ENCODE data around the gene TPRX2. TPM values are rescaled to one million over a fixed set of nuclear protein-coding genes. Genes with fewer than 3 reads are reported as not detected.
"Not testable (repeated sequence)": the region's sequence is repeated elsewhere in the genome, so short reads cannot be mapped to it uniquely, and the experiment has no call there.

Gene TPRX2
- polyA plus RNA-seq (2012; ENCODE audit: low read depth, missing spikeins) = not detected

DNA sequence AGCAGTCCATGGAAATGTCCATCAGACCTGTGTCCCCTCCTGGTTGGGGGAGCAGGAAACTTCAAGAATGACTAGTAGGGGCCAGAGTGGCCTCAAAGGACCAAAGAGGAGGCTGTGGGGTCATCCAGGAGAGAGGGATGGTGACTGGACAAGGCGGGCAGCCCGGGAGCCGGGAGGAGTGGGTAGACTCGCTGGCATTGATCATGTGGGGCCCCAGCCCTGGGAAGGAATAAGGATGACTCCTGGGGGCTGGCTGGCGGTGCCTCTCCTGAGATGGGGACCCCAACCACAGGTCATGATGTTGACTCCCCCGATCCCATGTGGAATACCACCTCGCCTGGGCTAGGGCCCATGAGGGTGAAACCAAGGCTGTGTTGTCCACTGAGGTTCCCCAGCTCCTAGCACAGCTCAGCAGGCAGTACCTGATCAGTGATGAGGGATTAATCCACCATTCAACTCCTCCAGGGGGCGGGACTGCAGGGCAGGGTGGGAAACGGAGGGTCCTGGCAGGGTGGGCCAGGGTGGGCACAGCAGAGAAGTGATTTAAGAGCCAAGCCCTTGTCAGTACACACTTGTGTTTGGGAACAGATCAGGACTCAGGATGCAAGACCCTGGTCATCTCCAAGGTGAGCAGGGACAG lies at the start of gene TPRX2:
Gene TPRX2, plus strand, starts transcription at position 590 of the 640 bp plus-strand sequence. Its CDS starts 12 bp downstream, at position 602.
- not testable (repeated sequence) for FAIRE-seq; DNase-seq (ENCODE audit: insufficient read length, low spot score)

GRCh38 chr19:47813304-47813994 lies 45.6 kb upstream of the TPRX2 start:
- DNase-seq (ENCODE audit: insufficient read length, low spot score) (peak; percentile 80), FAIRE-seq (no peak)
- no peak for TF ChIP-seq POLR2A (IDR thresholded peaks at IDR 0.05; ENCODE audit: low read depth, low read length)
- no peak for TF ChIP-seq POU2F2 (IDR thresholded peaks at IDR 0.05; ENCODE audit: low read depth, low read length)
- TF ChIP-seq TAF1 (IDR thresholded peaks at IDR 0.05; ENCODE audit: low read depth, low read length) = no peak
- TF ChIP-seq SPI1 (IDR thresholded peaks at IDR 0.05; ENCODE audit: low read depth, low read length) = no peak
- TF ChIP-seq POLR2AphosphoS5 (IDR thresholded peaks at IDR 0.05; ENCODE audit: low read depth, low read length) = no peak
- no peak for TF ChIP-seq PAX5 (IDR thresholded peaks at IDR 0.05; ENCODE audit: insufficient read depth, low read length, severe bottlenecking)

- no peak for FAIRE-seq
- no peak for DNase-seq (ENCODE audit: insufficient read length, low spot score)
- TF ChIP-seq POLR2AphosphoS5 (IDR thresholded peaks at IDR 0.05; ENCODE audit: low read depth, low read length) (no peak), SPI1 (IDR thresholded peaks at IDR 0.05; ENCODE audit: low read depth, low read length) (no peak), POLR2A (IDR thresholded peaks at IDR 0.05; ENCODE audit: low read depth, low read length) (no peak), TAF1 (IDR thresholded peaks at IDR 0.05; ENCODE audit: low read depth, low read length) (no peak), PAX5 (IDR thresholded peaks at IDR 0.05; ENCODE audit: insufficient read depth, low read length, severe bottlenecking) (no peak), POU2F2 (IDR thresholded peaks at IDR 0.05; ENCODE audit: low read depth, low read length) (no peak)
Measured at GRCh38 chr19:47813995-47814328, 45.1 kb upstream of the TPRX2 start.

- FAIRE-seq; DNase-seq (ENCODE audit: insufficient read length, low spot score): not testable (repeated sequence)
Measured at GRCh38 chr19:47816270-47816669, 42.8 kb upstream of the TPRX2 start.

DNA sequence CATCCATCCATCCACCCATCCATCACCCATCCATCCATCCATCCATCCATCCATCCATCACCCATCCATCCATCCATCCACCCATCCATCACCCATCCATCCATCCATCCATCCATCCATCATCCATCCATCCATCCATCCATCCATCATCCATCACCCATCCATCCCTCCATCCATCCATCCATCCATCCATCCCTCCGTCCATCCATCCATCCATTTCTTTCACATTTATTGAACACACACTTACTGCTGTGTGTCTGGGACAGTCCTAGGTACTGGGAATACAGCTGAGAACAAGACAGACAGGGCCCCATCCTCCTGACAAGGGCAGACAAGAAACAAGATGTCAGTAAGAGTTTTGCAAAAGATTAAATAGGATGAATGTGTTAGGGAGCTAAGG lies 40.8 kb upstream of the TPRX2 start:
- DNase-seq (ENCODE audit: insufficient read length, low spot score) = not testable (repeated sequence)
- FAIRE-seq = peak; percentile 66

GRCh38 chr19:47819858-47820257 lies 39.2 kb upstream of the TPRX2 start:
- no peak for FAIRE-seq

GRCh38 chr19:47820410-47820809 lies 38.6 kb upstream of the TPRX2 start:
- TF ChIP-seq PAX5 (IDR thresholded peaks at IDR 0.05; ENCODE audit: insufficient read depth, low read length, severe bottlenecking) (no peak), POLR2A (IDR thresholded peaks at IDR 0.05; ENCODE audit: low read depth, low read length) (no peak), POU2F2 (IDR thresholded peaks at IDR 0.05; ENCODE audit: low read depth, low read length) (no peak), TAF1 (IDR thresholded peaks at IDR 0.05; ENCODE audit: low read depth, low read length) (no peak), POLR2AphosphoS5 (IDR thresholded peaks at IDR 0.05; ENCODE audit: low read depth, low read length) (no peak), SPI1 (IDR thresholded peaks at IDR 0.05; ENCODE audit: low read depth, low read length) (no peak)
- no peak for DNase-seq (ENCODE audit: insufficient read length, low spot score)
- FAIRE-seq = no peak

More at GRCh38 chr19:47819858-47820257, 39.2 kb upstream of the TPRX2 start:
- DNase-seq (ENCODE audit: insufficient read length, low spot score) = no peak
- TF ChIP-seq POLR2A (IDR thresholded peaks at IDR 0.05; ENCODE audit: low read depth, low read length) (no peak), SPI1 (IDR thresholded peaks at IDR 0.05; ENCODE audit: low read depth, low read length) (peak; percentile 78)

DNA sequence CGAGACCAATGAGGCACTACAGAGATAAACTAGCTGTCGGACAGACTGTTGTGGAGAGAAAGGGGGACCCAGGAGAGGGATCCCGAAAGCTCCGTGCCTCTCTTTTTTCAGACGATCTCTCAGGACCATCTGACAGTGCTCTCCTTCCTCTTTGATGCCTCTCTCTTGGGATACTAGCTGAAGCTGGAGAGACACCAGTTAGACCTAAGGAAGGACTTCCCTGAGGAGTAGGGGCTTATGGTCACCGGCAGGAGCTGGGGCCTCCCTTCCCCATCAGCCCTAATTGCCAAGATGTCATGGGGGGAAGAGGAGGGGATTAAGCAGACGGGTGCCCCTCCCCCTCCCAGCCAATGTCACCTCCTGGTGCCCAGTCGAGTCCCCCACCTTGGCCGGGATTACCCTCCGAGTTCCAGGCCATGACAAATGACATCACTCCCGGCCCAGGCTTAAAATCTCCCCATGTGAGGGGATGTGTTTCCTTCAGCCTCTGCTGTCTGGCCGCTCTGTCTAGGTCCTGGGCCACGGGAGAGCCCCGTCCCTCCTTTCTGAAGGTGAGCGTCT lies 37.5 kb upstream of the TPRX2 start, which contains the start of gene CRX:
Gene CRX, plus strand, starts transcription at position 478 of the 561 bp plus-strand sequence. CDS start 12,507 bp downstream, outside the sequence.
- FAIRE-seq (no peak), DNase-seq (ENCODE audit: insufficient read length, low spot score) (no peak)
- no peak for TF ChIP-seq SPI1 (IDR thresholded peaks at IDR 0.05; ENCODE audit: low read depth, low read length)
- TF ChIP-seq POU2F2 (IDR thresholded peaks at IDR 0.05; ENCODE audit: low read depth, low read length) = no peak
- TF ChIP-seq POLR2A (IDR thresholded peaks at IDR 0.05; ENCODE audit: low read depth, low read length) = no peak
- no peak for TF ChIP-seq POLR2AphosphoS5 (IDR thresholded peaks at IDR 0.05; ENCODE audit: low read depth, low read length)
- TF ChIP-seq PAX5 (IDR thresholded peaks at IDR 0.05; ENCODE audit: insufficient read depth, low read length, severe bottlenecking) = no peak
- no peak for TF ChIP-seq TAF1 (IDR thresholded peaks at IDR 0.05; ENCODE audit: low read depth, low read length)

DNA sequence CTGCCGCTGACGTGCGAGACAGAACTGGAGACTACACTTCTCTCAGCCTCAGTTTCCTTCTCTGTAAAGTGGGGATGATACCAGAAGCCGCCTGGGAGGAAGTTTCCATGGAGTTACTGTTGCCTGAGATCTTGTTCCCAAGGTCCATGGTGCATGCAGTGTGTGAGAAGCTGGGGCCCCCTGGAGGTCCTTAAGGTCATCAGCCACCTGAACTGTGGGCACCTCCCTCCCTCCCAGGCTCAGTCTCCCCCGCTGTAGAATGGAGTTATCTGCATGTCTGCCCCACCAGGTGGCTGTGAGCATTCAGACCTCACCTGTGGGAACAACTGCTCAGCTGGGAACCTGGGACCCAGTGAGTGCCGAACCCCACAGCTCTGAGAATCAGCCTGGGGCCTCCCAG lies 34.6 kb upstream of the TPRX2 start:
- FAIRE-seq = no peak
- DNase-seq (ENCODE audit: insufficient read length, low spot score) = no peak
- TF ChIP-seq PAX5 (IDR thresholded peaks at IDR 0.05; ENCODE audit: insufficient read depth, low read length, severe bottlenecking) (no peak), POU2F2 (IDR thresholded peaks at IDR 0.05; ENCODE audit: low read depth, low read length) (no peak), POLR2AphosphoS5 (IDR thresholded peaks at IDR 0.05; ENCODE audit: low read depth, low read length) (no peak), TAF1 (IDR thresholded peaks at IDR 0.05; ENCODE audit: low read depth, low read length) (no peak), POLR2A (IDR thresholded peaks at IDR 0.05; ENCODE audit: low read depth, low read length) (no peak), SPI1 (IDR thresholded peaks at IDR 0.05; ENCODE audit: low read depth, low read length) (no peak)

GRCh38 chr19:47826800-47827199 lies 32.2 kb upstream of the TPRX2 start:
- DNase-seq (ENCODE audit: insufficient read length, low spot score) = no peak
- no peak for FAIRE-seq

More at GRCh38 chr19:47826800-47827199, 32.2 kb upstream of the TPRX2 start:
- TF ChIP-seq SPI1 (IDR thresholded peaks at IDR 0.05; ENCODE audit: low read depth, low read length) (no peak), POU2F2 (IDR thresholded peaks at IDR 0.05; ENCODE audit: low read depth, low read length) (no peak), POLR2A (IDR thresholded peaks at IDR 0.05; ENCODE audit: low read depth, low read length) (no peak), PAX5 (IDR thresholded peaks at IDR 0.05; ENCODE audit: insufficient read depth, low read length, severe bottlenecking) (no peak), TAF1 (IDR thresholded peaks at IDR 0.05; ENCODE audit: low read depth, low read length) (no peak), POLR2AphosphoS5 (IDR thresholded peaks at IDR 0.05; ENCODE audit: low read depth, low read length) (no peak)
